Transverse colon (tissue), 4 donors: Measurements from ENCODE around the gene DNAJC11. TPM values are rescaled to one million over a fixed set of nuclear protein-coding genes. Genes with fewer than 3 reads are reported as not detected.
A peak's percentile ranks its signal among the peaks of the same experiment; 100 is the strongest.

Experiments used
- DNase-seq: peaks from one replicate; pipeline ENCODE4 v3.0.0-alpha.2; 2019
- H3K27ac ChIP-seq, 4 donors: fragments of 200-600 bp; sonication (generic); 2 replicates each; pipeline ENCODE4 v1.5.1; 2016 to 2018; ENCODE audit warnings: inconsistent platforms in 4 of 4
- H3K27me3 ChIP-seq: fragments of 200-600 bp; sonication (generic); 2 replicates; pipeline ENCODE4 v1.5.1; 2017; ENCODE audit warnings: inconsistent platforms
- H3K36me3 ChIP-seq, 4 donors: fragments of 200-600 bp; sonication (generic); 2 replicates each; pipeline ENCODE4 v1.5.1; 2017 to 2019; ENCODE audit warnings: inconsistent platforms in 4 of 4
- H3K4me1 ChIP-seq, 4 donors: fragments of 200-600 bp; sonication (generic); 2 replicates each; pipeline ENCODE4 v1.5.1; 2017 to 2020; ENCODE audit warnings: inconsistent platforms in 4 of 4
- H3K4me3 ChIP-seq, 4 donors: fragments of 200-600 bp; sonication (generic); 1 replicate in 1 of 4; 2 replicates in 3 of 4; pipeline versions ENCODE4 v1.5.1 to v1.6.1; 2017 to 2019; ENCODE audit warnings: inconsistent platforms in 4 of 4
- H3K9me3 ChIP-seq, 2 donors: fragments of 200-600 bp; sonication (generic); 2 replicates each; pipeline ENCODE4 v1.5.1; 2017 to 2019; ENCODE audit warnings: inconsistent platforms in 2 of 2
- CTCF ChIP-seq, 5 experiments: fragments of 200-600 bp in 3 of 5; fragments of 450-650 bp in 2 of 5; sonication (generic) in 3 of 5; IDR thresholded peaks; 1 replicate in 2 of 5; 2 replicates in 3 of 5; pipeline ENCODE4 v1.5.1; 2016 to 2017; ENCODE audit warnings: antibody characterized with exemption in 5 of 5, inconsistent platforms in 3 of 5, mild to moderate bottlenecking in 2 of 5, moderate library complexity in 1 of 5
- EP300 ChIP-seq: sonication (generic); formaldehyde crosslinking; IDR thresholded peaks from one replicate; pipeline ENCODE4 v1.6.1; 2017; ENCODE audit warnings: antibody characterized with exemption, low read depth
- POLR2A ChIP-seq: fragments of 450-650 bp; IDR thresholded peaks from one replicate; pipeline ENCODE4 v1.6.1; 2016; ENCODE audit warnings: antibody characterized with exemption, mild to moderate bottlenecking, moderate library complexity
- POLR2AphosphoS5 ChIP-seq, 3 donors: sonication (generic); formaldehyde crosslinking; IDR thresholded peaks; one replicate each; pipeline ENCODE4 v1.6.1; 2016; ENCODE audit warnings: antibody characterized with exemption in 3 of 3
- WGBS, 2 donors: methylation state at CpG; one replicate each; pipeline ENCODE4 v1.1.5; 2018; ENCODE audit warnings: low coverage in 1 of 2; 5-methylcytosine and 5-hydroxymethylcytosine counted together
- in situ Hi-C, 4 donors: fragments of 200-750 bp; cut with MboI; loops; one replicate each; pipeline versions ENCODE4 v1.15.0 to v1.15.1; 2017; ENCODE audit warnings: low sequenced_read_pairs in 3 of 4, low pct_ligation_motif_present in 1 of 4, low pct_unique_long_range_greater_than_20kb in 1 of 4
- intact Hi-C: fragments of 100-400 bp; cut with DNase I; formaldehyde crosslinking; loops from one replicate; pipeline ENCODE4 v1.15.1; 2023; ENCODE audit warnings: low total_unique reads
- total RNA-seq, 4 donors: library from RNA; depleted of rRNA; stranded (reverse); fragments of >200 nt; gene quantifications; one replicate each; pipeline ENCODE4 v1.1.0, GENCODE V29; 2016

The DNAJC11 gene
- total RNA-seq, 4 donors from 2014 or later, result 62.1 to 80.0 (median 70.9) TPM

- peaks cover 0 to 19% (median 4%) of the 10 kb centered on the region in 4 donors for H3K36me3 ChIP-seq
- 3% methylated on average over 38 of the region's 73 CpGs; no CpG with 5 or more reads in 1 of the 2 donors for WGBS, 2 donors
- no peaks in the 10 kb centered on the region for H3K27me3 ChIP-seq
- H3K4me1 ChIP-seq, result peaks cover 10 to 22% (median 17%) of the 10 kb centered on the region in 4 donors
- H3K4me3 ChIP-seq, result peak within 1 kb of the TSS; percentile 67 to 91 (median 84)
- in situ Hi-C loops (loop anchor here in 3 of 4 donors (10.0 to 25.0 kb wide), 2 partner anchors 50 to 138 kb away; partner anchors contain the start of genes PLEKHG5 (in 3 of the 3) and ZBTB48 (in 1 of the 3)), intact Hi-C loops (no loop called here)
- H3K9me3 ChIP-seq, result no peaks in the 10 kb centered on the region
- DNase-seq, result peak; percentile 92
- no peak for TF ChIP-seq CTCF (IDR thresholded peaks at IDR 0.05)
- TF ChIP-seq POLR2A, result peak; percentile 6
- no peak for TF ChIP-seq EP300
- peak in 1 of 3 donors; percentile 69 for TF ChIP-seq POLR2AphosphoS5 (IDR thresholded peaks at IDR 0.05)
- peak within 1 kb of the TSS; percentile 90 to 94 (median 92) for H3K27ac ChIP-seq
Measured at GRCh38 chr1:6624710-6625583, 76.7 kb downstream of the DNAJC11 start, which contains the start of gene THAP3. THAP3 (plus strand) TSS chr1:6624868; CDS start chr1:6625219, 351 bp downstream.

- DNase-seq, result no peak
- TF ChIP-seq EP300 (no peak), POLR2A (no peak), CTCF (IDR thresholded peaks at IDR 0.05) (no peak)
- Histone ChIP-seq H3K27me3 (no peaks in the 10 kb centered on the region), H3K9me3 (no peaks in the 10 kb centered on the region), H3K4me1 (peaks cover 10 to 22% (median 17%) of the 10 kb centered on the region in 4 donors), H3K4me3 (no peak overlapping the region), H3K27ac (peak overlapping the region in 1 of 4 donors; percentile 93), H3K36me3 (peaks cover 0 to 23% (median 4%) of the 10 kb centered on the region in 4 donors)
- intact Hi-C loops (no loop called here), in situ Hi-C loops (loop anchor here in 1 of 4 donors (10.0 kb wide), 1 partner anchor 49 kb away; the partner anchor contains the start of gene ZBTB48)
- WGBS, 2 donors, result 68 to 80% methylated on average over 11 to 14 of the region's 14 CpGs
Measured at GRCh38 chr1:6623269-6623965, 78.2 kb downstream of the DNAJC11 start.

- Histone ChIP-seq H3K4me3 (no peak overlapping the region), H3K36me3 (peaks cover 0 to 23% (median 4%) of the 10 kb centered on the region in 4 donors), H3K27me3 (no peaks in the 10 kb centered on the region), H3K4me1 (peaks cover 10 to 22% (median 17%) of the 10 kb centered on the region in 4 donors), H3K27ac (no peak overlapping the region), H3K9me3 (no peaks in the 10 kb centered on the region)
- no peak for DNase-seq
- in situ Hi-C loops, result loop anchor here in 1 of 4 donors (10.0 kb wide), 1 partner anchor 48 kb away; the partner anchor contains the start of gene ZBTB48
- TF ChIP-seq EP300, result no peak
- TF ChIP-seq CTCF (IDR thresholded peaks at IDR 0.05), result no peak
- no peak for TF ChIP-seq POLR2AphosphoS5 (IDR thresholded peaks at IDR 0.05)
- no peak for TF ChIP-seq POLR2A
- 85% methylated on average over 10 of the region's 10 CpGs; no CpG with 5 or more reads in 1 of the 2 donors for WGBS, 2 donors
- intact Hi-C loops, result no loop called here
Measured at GRCh38 chr1:6622396-6623152, 79.0 kb downstream of the DNAJC11 start.
